Smooth muscle cell of the brain vasculature (primary cell): ENCODE results near the gene MYL2.

ENCODE experiments used
- DNase-seq: peaks from one replicate; pipeline ENCODE4 v3.0.0-alpha.2; 2012; ENCODE audit warnings: low read depth, low spot score

The MYL2 gene

GRCh38 chr12:110930348-110931314 is 10.3 kb upstream of the MYL2 start:
- DNase-seq = no peak

GRCh38 chr12:110929818-110930217 is 9.4 kb upstream of the MYL2 start:
- no peak for DNase-seq

GRCh38 chr12:110928700-110929099 is 8.3 kb upstream of the MYL2 start:
- DNase-seq = no peak

GRCh38 chr12:110927546-110927945 is 7.2 kb upstream of the MYL2 start:
- no peak for DNase-seq

GRCh38 chr12:110923692-110924334 is 3.4 kb upstream of the MYL2 start:
- no peak for DNase-seq

GRCh38 chr12:110923192-110923591 is 2.8 kb upstream of the MYL2 start:
- DNase-seq = no peak

- no peak for DNase-seq
These were observed 2.3 kb upstream of the MYL2 start for GRCh38 chr12:110922652-110923051.

- DNase-seq = peak; percentile 65
These were observed 883 bp upstream of the MYL2 start for GRCh38 chr12:110921262-110921661.

GRCh38 chr12:110919720-110920119 is 659 bp downstream of the MYL2 start:
- DNase-seq = no peak

- no peak for DNase-seq
These were observed 2.4 kb downstream of the MYL2 start for GRCh38 chr12:110917961-110918360.

GRCh38 chr12:110917467-110917866 is 2.9 kb downstream of the MYL2 start:
- no peak for DNase-seq

GRCh38 chr12:110916295-110916875 is 4.0 kb downstream of the MYL2 start:
- no peak for DNase-seq

GRCh38 chr12:110913119-110914056 is 7.0 kb downstream of the MYL2 start:
- DNase-seq = no peak

GRCh38 chr12:110912263-110912662 is 8.1 kb downstream of the MYL2 start:
- DNase-seq = no peak

- no peak for DNase-seq
These were observed 11.8 kb downstream of the MYL2 start for GRCh38 chr12:110908377-110909152.

- no peak for DNase-seq
These were observed 12.8 kb downstream of the MYL2 start for GRCh38 chr12:110907583-110907982.

- DNase-seq = no peak
These were observed 13.4 kb downstream of the MYL2 start for GRCh38 chr12:110906985-110907384.

- DNase-seq = no peak
These were observed 13.9 kb downstream of the MYL2 start for GRCh38 chr12:110906516-110906915.

- DNase-seq = no peak
These were observed 14.3 kb downstream of the MYL2 start for GRCh38 chr12:110906083-110906482.

- no peak for DNase-seq
These were observed 16.9 kb downstream of the MYL2 start for GRCh38 chr12:110903511-110903910.

GRCh38 chr12:110901401-110901800 is 19.0 kb downstream of the MYL2 start:
- DNase-seq = no peak
